Measurements from ENCODE around the gene MPPED1.

GRCh38 chr22:43391306-43391705, 20.5 kb upstream of the MPPED1 start:
- TF ChIP-seq CTCF (IDR thresholded peaks at IDR 0.05) (no peak), POLR2A (IDR thresholded peaks at IDR 0.05) (no peak)

Data from suprapubic skin (tissue), 3 donors.